ENCODE data around the gene RAB3B. TPM values are rescaled to one million over a fixed set of nuclear protein-coding genes. Genes with fewer than 3 reads are reported as not detected.

The RAB3B gene
- total and polyA plus RNA-seq, 9 of the 15 experiments (the other 6 are each of a cell fraction or from before 2014, with no cell fraction given), result 0.07 to 0.47 (median 0.27) TPM

GRCh38 chr1:52033190-52034049 lies 42.9 kb upstream of the RAB3B start, which contains the start of gene KTI12 (continued):
- TF ChIP-seq ARID3B (CRISPR knock-in tag; IDR thresholded peaks at IDR 0.05; ENCODE audit: borderline replicate concordance) (no peak), GTF2B (IDR thresholded peaks at IDR 0.05; ENCODE audit: extremely low read depth, insufficient read length) (no peak), ZNF445 (CRISPR knock-in tag; IDR thresholded peaks at IDR 0.05; ENCODE audit: low read depth) (0 out of 2 replicates have a peak, but pooled peaks have one; percentile 18), SMAD4 (CRISPR knock-in tag; conservative IDR thresholded peaks at IDR 0.05) (peak; percentile 13; the same call in 1 of the 2 replicates), ZNF143 (CRISPR knock-in tag; IDR thresholded peaks at IDR 0.05) (peak; percentile 49; the same call in 1 of the 2 replicates), ZNF696 (CRISPR knock-in tag; conservative IDR thresholded peaks at IDR 0.05) (no peak), RAD21 (CRISPR knock-in tag; conservative IDR thresholded peaks at IDR 0.05 in 1 of 2, IDR thresholded peaks at IDR 0.05 in 1 of 2) (0 out of 4 replicates have a peak, but pooled peaks of 1 of the 2 experiments have one; percentile 4), ZBTB7A (IDR thresholded peaks at IDR 0.05; ENCODE audit: borderline replicate concordance, control insufficient read depth, low read depth, low read length) (no peak), CBFA2T2 (conservative IDR thresholded peaks at IDR 0.05) (no peak), MAFG (tag; conservative IDR thresholded peaks at IDR 0.05) (no peak), FOXP4 (CRISPR knock-in tag; IDR thresholded peaks at IDR 0.05; ENCODE audit: borderline replicate concordance) (no peak; the same call in 1 of the 2 replicates)
- TF ChIP-seq, protein P1, sequence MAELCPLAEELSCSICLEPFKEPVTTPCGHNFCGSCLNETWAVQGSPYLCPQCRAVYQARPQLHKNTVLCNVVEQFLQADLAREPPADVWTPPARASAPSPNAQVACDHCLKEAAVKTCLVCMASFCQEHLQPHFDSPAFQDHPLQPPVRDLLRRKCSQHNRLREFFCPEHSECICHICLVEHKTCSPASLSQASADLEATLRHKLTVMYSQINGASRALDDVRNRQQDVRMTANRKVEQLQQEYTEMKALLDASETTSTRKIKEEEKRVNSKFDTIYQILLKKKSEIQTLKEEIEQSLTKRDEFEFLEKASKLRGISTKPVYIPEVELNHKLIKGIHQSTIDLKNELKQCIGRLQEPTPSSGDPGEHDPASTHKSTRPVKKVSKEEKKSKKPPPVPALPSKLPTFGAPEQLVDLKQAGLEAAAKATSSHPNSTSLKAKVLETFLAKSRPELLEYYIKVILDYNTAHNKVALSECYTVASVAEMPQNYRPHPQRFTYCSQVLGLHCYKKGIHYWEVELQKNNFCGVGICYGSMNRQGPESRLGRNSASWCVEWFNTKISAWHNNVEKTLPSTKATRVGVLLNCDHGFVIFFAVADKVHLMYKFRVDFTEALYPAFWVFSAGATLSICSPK (IDR thresholded peaks at IDR 0.05; ENCODE audit: borderline replicate concordance), result no peak
- TF ChIP-seq, protein P2, sequence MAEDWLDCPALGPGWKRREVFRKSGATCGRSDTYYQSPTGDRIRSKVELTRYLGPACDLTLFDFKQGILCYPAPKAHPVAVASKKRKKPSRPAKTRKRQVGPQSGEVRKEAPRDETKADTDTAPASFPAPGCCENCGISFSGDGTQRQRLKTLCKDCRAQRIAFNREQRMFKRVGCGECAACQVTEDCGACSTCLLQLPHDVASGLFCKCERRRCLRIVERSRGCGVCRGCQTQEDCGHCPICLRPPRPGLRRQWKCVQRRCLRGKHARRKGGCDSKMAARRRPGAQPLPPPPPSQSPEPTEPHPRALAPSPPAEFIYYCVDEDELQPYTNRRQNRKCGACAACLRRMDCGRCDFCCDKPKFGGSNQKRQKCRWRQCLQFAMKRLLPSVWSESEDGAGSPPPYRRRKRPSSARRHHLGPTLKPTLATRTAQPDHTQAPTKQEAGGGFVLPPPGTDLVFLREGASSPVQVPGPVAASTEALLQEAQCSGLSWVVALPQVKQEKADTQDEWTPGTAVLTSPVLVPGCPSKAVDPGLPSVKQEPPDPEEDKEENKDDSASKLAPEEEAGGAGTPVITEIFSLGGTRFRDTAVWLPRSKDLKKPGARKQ (CRISPR knock-in tag; IDR thresholded peaks at IDR 0.05), result no peak
- TF ChIP-seq, protein P3, sequence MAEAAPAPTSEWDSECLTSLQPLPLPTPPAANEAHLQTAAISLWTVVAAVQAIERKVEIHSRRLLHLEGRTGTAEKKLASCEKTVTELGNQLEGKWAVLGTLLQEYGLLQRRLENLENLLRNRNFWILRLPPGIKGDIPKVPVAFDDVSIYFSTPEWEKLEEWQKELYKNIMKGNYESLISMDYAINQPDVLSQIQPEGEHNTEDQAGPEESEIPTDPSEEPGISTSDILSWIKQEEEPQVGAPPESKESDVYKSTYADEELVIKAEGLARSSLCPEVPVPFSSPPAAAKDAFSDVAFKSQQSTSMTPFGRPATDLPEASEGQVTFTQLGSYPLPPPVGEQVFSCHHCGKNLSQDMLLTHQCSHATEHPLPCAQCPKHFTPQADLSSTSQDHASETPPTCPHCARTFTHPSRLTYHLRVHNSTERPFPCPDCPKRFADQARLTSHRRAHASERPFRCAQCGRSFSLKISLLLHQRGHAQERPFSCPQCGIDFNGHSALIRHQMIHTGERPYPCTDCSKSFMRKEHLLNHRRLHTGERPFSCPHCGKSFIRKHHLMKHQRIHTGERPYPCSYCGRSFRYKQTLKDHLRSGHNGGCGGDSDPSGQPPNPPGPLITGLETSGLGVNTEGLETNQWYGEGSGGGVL (CRISPR knock-in tag; IDR thresholded peaks at IDR 0.05), result no peak
